Upper lobe of left lung (tissue), 6 donors: ENCODE measurements around the gene RAD51AP1. TPM values are rescaled to one million over a fixed set of nuclear protein-coding genes. Genes with fewer than 3 reads are reported as not detected.

Experiments used
- ATAC-seq, 2 donors: fragments of 200-7000 bp; cut with Tn5 transposase; one replicate each; pipeline ENCODE4 v1.9.1; 2022; ENCODE audit warnings: mild to moderate bottlenecking in 2 of 2, moderate library complexity in 2 of 2; ENCODE audit not compliant: low FRiP score in 2 of 2
- DNase-seq, 2 donors: peaks; one replicate each; pipeline ENCODE4 v3.0.0-alpha.2; 2019 to 2020
- H3K27ac ChIP-seq, 4 donors: fragments of 200-600 bp; sonication (generic); one replicate each; pipeline ENCODE4 v1.5.1; 2016 to 2019
- H3K27me3 ChIP-seq, 4 donors: fragments of 200-600 bp; sonication (generic); one replicate each; pipeline ENCODE4 v1.5.1; 2017 to 2019
- H3K36me3 ChIP-seq, 4 donors: fragments of 200-600 bp; sonication (generic); one replicate each; pipeline ENCODE4 v1.5.1; 2016 to 2019
- H3K4me1 ChIP-seq, 4 donors: fragments of 200-600 bp; sonication (generic); one replicate each; pipeline ENCODE4 v1.5.1; 2018 to 2019
- H3K4me3 ChIP-seq, 4 donors: fragments of 200-600 bp; sonication (generic); one replicate each; pipeline ENCODE4 v1.5.1; 2017 to 2019; ENCODE audit warnings: mild to moderate bottlenecking in 2 of 4, moderate library complexity in 1 of 4
- H3K9me3 ChIP-seq, 4 donors: fragments of 200-600 bp; sonication (generic); one replicate each; pipeline ENCODE4 v1.5.1; 2018 to 2019
- EP300 ChIP-seq, 4 donors: sonication (generic); formaldehyde crosslinking; IDR thresholded peaks; one replicate each; pipeline ENCODE4 v1.5.1; 2017; ENCODE audit warnings: antibody characterized with exemption in 4 of 4, control low read depth in 2 of 4
- POLR2A ChIP-seq, 4 donors: fragments of 450-650 bp; IDR thresholded peaks; one replicate each; pipeline ENCODE4 v1.5.1; 2016 to 2017; ENCODE audit warnings: antibody characterized with exemption in 4 of 4, mild to moderate bottlenecking in 2 of 4
- POLR2AphosphoS5 ChIP-seq, 2 donors: sonication (generic); formaldehyde crosslinking; IDR thresholded peaks; one replicate each; pipeline ENCODE4 v1.5.1; 2017; ENCODE audit warnings: antibody characterized with exemption in 2 of 2
- WGBS, 2 donors: methylation state at CpG; one replicate each; pipeline ENCODE4 v1.1.5; 2017 to 2018; 5-methylcytosine and 5-hydroxymethylcytosine counted together
- total RNA-seq, 6 donors: library from RNA; depleted of rRNA in 4 of 6; stranded (reverse); fragments of >200 nt in 4 of 6; gene quantifications; one replicate each; pipeline versions ENCODE4 v1.1.0 to v1.2.1, GENCODE V29; 2016 to 2021
- TF ChIP-seq, protein P1 (sequence below), 6 experiments: fragments of 450-650 bp in 4 of 6; fragments of 200-600 bp in 2 of 6; sonication (generic) in 2 of 6; IDR thresholded peaks; one replicate each; pipeline ENCODE4 v1.5.1; 2016 to 2019; ENCODE audit warnings: antibody characterized with exemption in 6 of 6
- donor health status: DM: no; HTN: no; CAD: no; lungs with moderate emphysema.
- donor health status: DM: no; HTN: yes; CAD: no; lungs with severe emphysema.

The RAD51AP1 gene
- total RNA-seq, 6 donors from 2014 or later: 1.0 to 5.0 (median 2.1) TPM

DNA sequence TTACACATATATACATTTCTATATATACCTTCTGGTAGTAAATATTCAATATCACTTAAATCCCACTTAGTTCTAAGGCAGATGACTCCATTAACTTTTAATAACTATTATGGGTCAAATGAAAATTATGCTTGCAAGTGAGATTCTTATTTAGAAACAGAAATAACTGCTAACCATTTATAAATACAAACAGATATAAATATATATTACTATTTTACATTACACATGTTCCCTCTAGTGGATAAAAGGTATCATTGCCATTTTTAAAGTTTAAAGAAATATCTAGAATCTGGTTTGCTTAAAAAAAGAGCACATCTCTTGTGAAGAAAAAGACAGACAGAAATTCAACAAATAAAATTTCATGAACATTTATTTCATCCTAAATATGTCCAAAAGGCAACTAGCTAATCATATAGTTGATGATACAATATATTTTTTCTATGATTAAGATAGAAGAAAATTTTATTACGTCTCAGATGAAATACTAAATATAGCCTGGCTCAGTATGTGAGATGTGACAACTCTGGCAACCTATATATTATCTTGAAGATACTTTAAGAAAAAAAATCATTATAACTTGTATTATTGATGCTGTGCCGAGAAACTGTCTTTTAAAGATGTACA is 11.7 kb upstream of the RAD51AP1 start:
- no peaks in the 10 kb centered on the region for H3K27me3 ChIP-seq
- TF ChIP-seq POLR2AphosphoS5 (IDR thresholded peaks at IDR 0.05): no peak
- TF ChIP-seq, protein P1, sequence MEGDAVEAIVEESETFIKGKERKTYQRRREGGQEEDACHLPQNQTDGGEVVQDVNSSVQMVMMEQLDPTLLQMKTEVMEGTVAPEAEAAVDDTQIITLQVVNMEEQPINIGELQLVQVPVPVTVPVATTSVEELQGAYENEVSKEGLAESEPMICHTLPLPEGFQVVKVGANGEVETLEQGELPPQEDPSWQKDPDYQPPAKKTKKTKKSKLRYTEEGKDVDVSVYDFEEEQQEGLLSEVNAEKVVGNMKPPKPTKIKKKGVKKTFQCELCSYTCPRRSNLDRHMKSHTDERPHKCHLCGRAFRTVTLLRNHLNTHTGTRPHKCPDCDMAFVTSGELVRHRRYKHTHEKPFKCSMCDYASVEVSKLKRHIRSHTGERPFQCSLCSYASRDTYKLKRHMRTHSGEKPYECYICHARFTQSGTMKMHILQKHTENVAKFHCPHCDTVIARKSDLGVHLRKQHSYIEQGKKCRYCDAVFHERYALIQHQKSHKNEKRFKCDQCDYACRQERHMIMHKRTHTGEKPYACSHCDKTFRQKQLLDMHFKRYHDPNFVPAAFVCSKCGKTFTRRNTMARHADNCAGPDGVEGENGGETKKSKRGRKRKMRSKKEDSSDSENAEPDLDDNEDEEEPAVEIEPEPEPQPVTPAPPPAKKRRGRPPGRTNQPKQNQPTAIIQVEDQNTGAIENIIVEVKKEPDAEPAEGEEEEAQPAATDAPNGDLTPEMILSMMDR (IDR thresholded peaks at IDR 0.05): peak in 3 of 6 experiments; percentile 24 to 57 (median 35)
- WGBS, 2 donors: 98% methylated on average over 2 of the region's 2 CpGs
- H3K36me3 ChIP-seq: peaks cover 4 to 73% (median 14%) of the 10 kb centered on the region in 4 donors
- no peaks in the 10 kb centered on the region for H3K4me1 ChIP-seq
- no peak overlapping the region for H3K4me3 ChIP-seq
- DNase-seq (no peak), ATAC-seq (no peak)
- H3K27ac ChIP-seq: no peak overlapping the region
- H3K9me3 ChIP-seq: no peaks in the 10 kb centered on the region

DNA sequence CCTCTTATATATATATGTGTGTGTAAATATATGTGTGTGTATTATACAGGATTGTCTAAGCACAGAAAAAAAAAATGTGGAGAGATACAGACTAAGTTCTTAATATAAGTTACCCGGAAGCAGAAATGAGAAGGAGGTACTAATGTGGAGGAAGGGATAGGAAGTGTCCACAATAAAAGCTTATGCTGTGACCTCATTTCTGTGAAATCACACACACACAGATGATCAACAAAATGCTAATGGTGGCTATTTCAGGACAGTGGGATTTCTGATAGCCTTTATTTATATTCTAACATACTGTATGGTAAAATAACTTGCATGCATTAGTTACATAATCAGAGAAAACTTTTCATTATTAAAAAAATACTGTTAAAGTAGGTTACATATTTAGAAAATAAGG is 8.5 kb upstream of the RAD51AP1 start:
- Histone ChIP-seq H3K9me3 (no peaks in the 10 kb centered on the region), H3K36me3 (peaks cover 0 to 79% (median 23%) of the 10 kb centered on the region in 4 donors), H3K27me3 (no peaks in the 10 kb centered on the region), H3K27ac (no peak overlapping the region), H3K4me1 (no peaks in the 10 kb centered on the region), H3K4me3 (no peak overlapping the region)
- 71 to 76% methylated on average over 1 of the region's 1 CpG for WGBS, 2 donors
- no peak for ATAC-seq
- TF ChIP-seq POLR2A (IDR thresholded peaks at IDR 0.05) (no peak), EP300 (IDR thresholded peaks at IDR 0.05) (no peak), POLR2AphosphoS5 (IDR thresholded peaks at IDR 0.05) (no peak)
- TF ChIP-seq, protein P1 (IDR thresholded peaks at IDR 0.05): no peak
- no peak for DNase-seq

DNA sequence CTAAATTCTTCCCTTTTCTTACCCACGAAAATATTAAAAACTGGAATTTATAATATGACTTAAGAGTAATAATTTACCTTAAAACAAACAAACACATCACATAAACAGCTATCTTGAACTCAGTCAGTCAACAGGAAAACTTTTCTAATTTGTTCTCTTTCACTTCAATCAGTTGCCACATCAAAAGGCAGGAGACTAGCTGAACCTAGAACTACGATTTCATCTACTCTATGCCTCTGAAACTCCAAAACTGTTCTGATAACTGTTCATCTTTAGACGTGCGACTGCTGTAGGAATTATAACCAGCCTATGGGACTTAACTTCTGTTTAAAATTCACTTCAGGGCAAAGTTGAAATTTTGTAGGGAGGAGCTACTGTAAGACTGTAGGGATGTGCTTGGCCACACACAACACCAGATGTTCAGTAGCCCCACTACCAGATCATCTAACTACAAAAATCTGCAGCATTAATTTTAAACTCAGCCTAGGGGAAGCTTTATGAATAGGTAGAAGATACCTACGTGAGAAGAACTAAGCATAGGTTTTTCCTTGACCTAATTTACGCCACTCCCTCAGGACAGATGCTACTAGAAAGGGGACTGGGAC is 7.6 kb upstream of the RAD51AP1 start:
- no peak overlapping the region for H3K27ac ChIP-seq
- no peak for DNase-seq
- H3K9me3 ChIP-seq: no peaks in the 10 kb centered on the region
- 89 to 93% methylated on average over 6 of the region's 6 CpGs for WGBS, 2 donors
- no peaks in the 10 kb centered on the region for H3K4me1 ChIP-seq
- TF ChIP-seq POLR2A (IDR thresholded peaks at IDR 0.05) (no peak), POLR2AphosphoS5 (IDR thresholded peaks at IDR 0.05) (no peak)
- no peak overlapping the region for H3K4me3 ChIP-seq
- H3K27me3 ChIP-seq: no peaks in the 10 kb centered on the region
- no peak for ATAC-seq
- peaks cover 0 to 78% (median 21%) of the 10 kb centered on the region in 4 donors for H3K36me3 ChIP-seq

DNA sequence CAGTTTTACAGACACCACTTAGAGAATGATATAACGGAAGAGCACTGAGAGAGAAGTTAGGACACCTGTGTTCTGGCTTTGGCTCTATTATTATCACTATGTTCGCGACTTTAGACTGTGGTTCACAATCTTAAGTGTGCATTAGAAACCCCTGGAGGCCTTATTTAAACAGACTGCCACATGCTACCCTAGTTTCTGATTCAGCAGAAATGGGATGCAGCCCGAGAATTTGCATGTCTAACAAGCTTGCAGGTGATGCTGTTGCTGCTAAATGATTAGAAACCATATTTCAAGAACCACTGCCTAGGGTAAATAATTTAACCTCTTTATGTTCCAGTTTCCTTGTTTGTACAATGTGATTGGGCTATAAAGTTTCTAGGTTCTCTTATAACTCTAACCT is 3.6 kb upstream of the RAD51AP1 start:
- Histone ChIP-seq H3K4me1 (peaks cover 15 to 21% (median 18%) of the 10 kb centered on the region in 4 donors), H3K27me3 (no peaks in the 10 kb centered on the region), H3K36me3 (peaks cover 0 to 53% (median 21%) of the 10 kb centered on the region in 4 donors), H3K27ac (no peak overlapping the region), H3K4me3 (no peak overlapping the region), H3K9me3 (no peaks in the 10 kb centered on the region)
- DNase-seq (no peak), ATAC-seq (no peak)
- TF ChIP-seq POLR2A (IDR thresholded peaks at IDR 0.05) (no peak), POLR2AphosphoS5 (IDR thresholded peaks at IDR 0.05) (no peak), EP300 (IDR thresholded peaks at IDR 0.05) (no peak)
- TF ChIP-seq, protein P1 (IDR thresholded peaks at IDR 0.05): no peak
- whole genome bisulfite sequencing, 2 donors: 94 to 96% methylated on average over 4 of the region's 4 CpGs

DNA sequence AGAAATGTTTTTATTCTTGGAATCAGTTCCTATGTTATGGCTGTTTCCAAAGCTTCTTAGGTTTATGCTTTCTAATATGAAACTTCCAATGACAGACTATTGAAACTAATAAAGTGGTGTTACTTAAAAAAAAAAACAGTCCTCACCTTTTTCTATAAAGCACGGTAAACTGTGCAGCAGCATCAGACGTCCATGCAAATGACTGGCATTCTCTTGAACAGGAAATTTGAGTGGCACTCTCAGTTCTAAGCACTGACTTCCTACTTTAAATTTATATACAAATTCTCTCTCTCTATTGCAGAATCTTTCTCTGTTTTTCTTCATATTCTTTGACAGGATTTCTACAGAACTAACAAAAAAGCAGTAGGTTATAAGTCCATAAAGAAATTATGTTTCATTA is 2.8 kb upstream of the RAD51AP1 start:
- 61 to 66% methylated on average over 2 of the region's 2 CpGs for WGBS, 2 donors
- DNase-seq (no peak), ATAC-seq (no peak)
- TF ChIP-seq POLR2AphosphoS5 (IDR thresholded peaks at IDR 0.05): no peak
- no peak for TF ChIP-seq EP300 (IDR thresholded peaks at IDR 0.05)
- no peak for TF ChIP-seq POLR2A (IDR thresholded peaks at IDR 0.05)
- TF ChIP-seq, protein P1 (IDR thresholded peaks at IDR 0.05): no peak
- Histone ChIP-seq H3K27me3 (no peaks in the 10 kb centered on the region), H3K36me3 (peaks cover 0 to 46% (median 21%) of the 10 kb centered on the region in 4 donors), H3K27ac (no peak overlapping the region), H3K4me3 (no peak overlapping the region), H3K9me3 (no peaks in the 10 kb centered on the region), H3K4me1 (peaks cover 15 to 21% (median 18%) of the 10 kb centered on the region in 4 donors)
